ENCODE measurements around the gene DNAH5.

Gene DNAH5

GRCh38 chr5:13934125-13934524 is 10.4 kb downstream of the DNAH5 start:
- no peak overlapping the region for H3K27ac ChIP-seq (replicated peaks; ENCODE audit: low read length)
- no peak overlapping the region for H2BK5ac ChIP-seq (ENCODE audit: low read length)
- H3K27me3 ChIP-seq (ENCODE audit: control insufficient read depth in 3 of 3, insufficient read depth in 3 of 3, low read depth in 1 of 3, low read length in 3 of 3) = peaks cover 0 to 2% (median 0%) of the 10 kb centered on the region in 3 experiments
- H3K4me2 ChIP-seq (ENCODE audit: insufficient read depth, low read length, poor library complexity, severe bottlenecking) = no peak overlapping the region
- H3K9ac ChIP-seq (ENCODE audit: low read depth, low read length, poor library complexity) = no peak overlapping the region
- no peak overlapping the region for H2BK120ac ChIP-seq (ENCODE audit: low read depth, low read length)
- no peak for DNase-seq (ENCODE audit: low spot score)
- no CpG with 5 or more reads among the region's 2 CpGs for WGBS, 2 donors (ENCODE audit: extremely low coverage in 2 of 2, insufficient read length in 2 of 2, insufficient replicate concordance in 1 of 2)
- H2BK15ac ChIP-seq (ENCODE audit: low read length) = no peak overlapping the region
- H2BK12ac ChIP-seq (ENCODE audit: low read length) = no peak overlapping the region
- H3K18ac ChIP-seq (ENCODE audit: low read length) = no peak overlapping the region
- H3K4me1 ChIP-seq (ENCODE audit: control insufficient read depth in 2 of 2, insufficient read depth in 1 of 2, low read depth in 1 of 2, low read length in 2 of 2) = peaks cover 0 to 2% of the 10 kb centered on the region in 2 donors
- H3K36me3 ChIP-seq (replicated peaks in 1 of 2; ENCODE audit: control insufficient read depth in 2 of 2, insufficient read depth in 2 of 2, low read length in 2 of 2) = no peaks in the 10 kb centered on the region
- no peak overlapping the region for H3K14ac ChIP-seq (ENCODE audit: low read length)
- no peak overlapping the region for H2AK5ac ChIP-seq (ENCODE audit: low read depth, low read length)
- H4K91ac ChIP-seq (ENCODE audit: low read depth, low read length, poor library complexity) = no peak overlapping the region
- no peak overlapping the region for H4K8ac ChIP-seq (ENCODE audit: low read depth, low read length)
- H2AFZ ChIP-seq (ENCODE audit: low read length) = no peak overlapping the region
- H3K9me3 ChIP-seq (replicated peaks in 1 of 2; ENCODE audit: control insufficient read depth in 2 of 2, insufficient read depth in 1 of 2, low read depth in 1 of 2, low read length in 2 of 2) = peaks cover 0 to 4% of the 10 kb centered on the region in 2 donors
- no peak overlapping the region for H3K4me3 ChIP-seq (ENCODE audit: low read length in 2 of 2)
- no peak overlapping the region for H3K23ac ChIP-seq (ENCODE audit: low read depth, low read length, poor library complexity)
- no peak overlapping the region for H3K4ac ChIP-seq (ENCODE audit: low read length)
- no peaks in the 10 kb centered on the region for H3K79me1 ChIP-seq (ENCODE audit: low read depth, low read length)

- no peak overlapping the region for H2BK120ac ChIP-seq (ENCODE audit: low read depth, low read length)
- DNase-seq (ENCODE audit: low spot score) = no peak
- no peak overlapping the region for H3K4me3 ChIP-seq (ENCODE audit: low read length in 2 of 2)
- no peak overlapping the region for H3K4ac ChIP-seq (ENCODE audit: low read length)
- no peaks in the 10 kb centered on the region for H3K27me3 ChIP-seq (ENCODE audit: control insufficient read depth in 3 of 3, insufficient read depth in 3 of 3, low read depth in 1 of 3, low read length in 3 of 3)
- H3K9ac ChIP-seq (ENCODE audit: low read depth, low read length, poor library complexity) = no peak overlapping the region
- no peak overlapping the region for H3K27ac ChIP-seq (replicated peaks; ENCODE audit: low read length)
- no peak overlapping the region for H2BK12ac ChIP-seq (ENCODE audit: low read length)
- no peak overlapping the region for H3K18ac ChIP-seq (ENCODE audit: low read length)
- no peak overlapping the region for H3K23ac ChIP-seq (ENCODE audit: low read depth, low read length, poor library complexity)
- no peaks in the 10 kb centered on the region for H3K79me1 ChIP-seq (ENCODE audit: low read depth, low read length)
- no peak overlapping the region for H2AK5ac ChIP-seq (ENCODE audit: low read depth, low read length)
- H3K14ac ChIP-seq (ENCODE audit: low read length) = no peak overlapping the region
- H3K4me1 ChIP-seq (ENCODE audit: control insufficient read depth in 2 of 2, insufficient read depth in 1 of 2, low read depth in 1 of 2, low read length in 2 of 2) = peaks cover 0 to 2% of the 10 kb centered on the region in 2 donors
- no peak overlapping the region for H2BK15ac ChIP-seq (ENCODE audit: low read length)
- no peaks in the 10 kb centered on the region for H3K36me3 ChIP-seq (replicated peaks in 1 of 2; ENCODE audit: control insufficient read depth in 2 of 2, insufficient read depth in 2 of 2, low read length in 2 of 2)
- H2AFZ ChIP-seq (ENCODE audit: low read length) = no peak overlapping the region
- WGBS, 2 donors (ENCODE audit: extremely low coverage in 2 of 2, insufficient read length in 2 of 2, insufficient replicate concordance in 1 of 2) = no CpG with 5 or more reads among the region's 3 CpGs
- no peak overlapping the region for H4K8ac ChIP-seq (ENCODE audit: low read depth, low read length)
- peaks cover 0 to 4% of the 10 kb centered on the region in 2 donors for H3K9me3 ChIP-seq (replicated peaks in 1 of 2; ENCODE audit: control insufficient read depth in 2 of 2, insufficient read depth in 1 of 2, low read depth in 1 of 2, low read length in 2 of 2)
- H2BK5ac ChIP-seq (ENCODE audit: low read length) = no peak overlapping the region
- H4K91ac ChIP-seq (ENCODE audit: low read depth, low read length, poor library complexity) = no peak overlapping the region
- no peak overlapping the region for H3K4me2 ChIP-seq (ENCODE audit: insufficient read depth, low read length, poor library complexity, severe bottlenecking)
Measured at GRCh38 chr5:13932561-13932960, 11.9 kb downstream of the DNAH5 start.

- Histone ChIP-seq H3K27me3 (ENCODE audit: control insufficient read depth in 3 of 3, insufficient read depth in 3 of 3, low read depth in 1 of 3, low read length in 3 of 3) (no peaks in the 10 kb centered on the region), H2AFZ (ENCODE audit: low read length) (no peak overlapping the region), H3K9ac (ENCODE audit: low read depth, low read length, poor library complexity) (no peak overlapping the region), H2BK120ac (ENCODE audit: low read depth, low read length) (no peak overlapping the region), H4K8ac (ENCODE audit: low read depth, low read length) (no peak overlapping the region), H3K23ac (ENCODE audit: low read depth, low read length, poor library complexity) (no peak overlapping the region), H2BK12ac (ENCODE audit: low read length) (no peak overlapping the region), H2AK5ac (ENCODE audit: low read depth, low read length) (no peak overlapping the region), H3K36me3 (replicated peaks in 1 of 2; ENCODE audit: control insufficient read depth in 2 of 2, insufficient read depth in 2 of 2, low read length in 2 of 2) (no peaks in the 10 kb centered on the region), H4K91ac (ENCODE audit: low read depth, low read length, poor library complexity) (no peak overlapping the region), H3K4ac (ENCODE audit: low read length) (no peak overlapping the region), H3K4me2 (ENCODE audit: insufficient read depth, low read length, poor library complexity, severe bottlenecking) (no peak overlapping the region), H3K14ac (ENCODE audit: low read length) (no peak overlapping the region), H3K18ac (ENCODE audit: low read length) (no peak overlapping the region), H3K4me1 (ENCODE audit: control insufficient read depth in 2 of 2, insufficient read depth in 1 of 2, low read depth in 1 of 2, low read length in 2 of 2) (peaks cover 0 to 2% of the 10 kb centered on the region in 2 donors), H3K9me3 (replicated peaks in 1 of 2; ENCODE audit: control insufficient read depth in 2 of 2, insufficient read depth in 1 of 2, low read depth in 1 of 2, low read length in 2 of 2) (peaks cover 0 to 4% of the 10 kb centered on the region in 2 donors), H2BK15ac (ENCODE audit: low read length) (no peak overlapping the region), H3K27ac (replicated peaks; ENCODE audit: low read length) (no peak overlapping the region), H3K79me1 (ENCODE audit: low read depth, low read length) (no peaks in the 10 kb centered on the region), H2BK5ac (ENCODE audit: low read length) (no peak overlapping the region), H3K4me3 (ENCODE audit: low read length in 2 of 2) (no peak overlapping the region)
- no peak for DNase-seq (ENCODE audit: low spot score)
Measured at GRCh38 chr5:13932011-13932410, 12.5 kb downstream of the DNAH5 start.

GRCh38 chr5:13930541-13931171 is 13.8 kb downstream of the DNAH5 start:
- H3K27ac ChIP-seq (replicated peaks; ENCODE audit: low read length) = no peak overlapping the region
- no peaks in the 10 kb centered on the region for H3K79me1 ChIP-seq (ENCODE audit: low read depth, low read length)
- H3K4me1 ChIP-seq (ENCODE audit: control insufficient read depth in 2 of 2, insufficient read depth in 1 of 2, low read depth in 1 of 2, low read length in 2 of 2) = peaks cover 0 to 1% of the 10 kb centered on the region in 2 donors
- no peak for DNase-seq (ENCODE audit: low spot score)
- no peak overlapping the region for H2BK12ac ChIP-seq (ENCODE audit: low read length)
- H3K9ac ChIP-seq (ENCODE audit: low read depth, low read length, poor library complexity) = no peak overlapping the region
- no peak overlapping the region for H4K91ac ChIP-seq (ENCODE audit: low read depth, low read length, poor library complexity)
- H3K9me3 ChIP-seq (replicated peaks in 1 of 2; ENCODE audit: control insufficient read depth in 2 of 2, insufficient read depth in 1 of 2, low read depth in 1 of 2, low read length in 2 of 2) = peaks cover 0 to 4% of the 10 kb centered on the region in 2 donors
- H2AK5ac ChIP-seq (ENCODE audit: low read depth, low read length) = no peak overlapping the region
- no peak overlapping the region for H2BK5ac ChIP-seq (ENCODE audit: low read length)
- no peak overlapping the region for H3K23ac ChIP-seq (ENCODE audit: low read depth, low read length, poor library complexity)
- no peak overlapping the region for H4K8ac ChIP-seq (ENCODE audit: low read depth, low read length)
- H3K36me3 ChIP-seq (replicated peaks in 1 of 2; ENCODE audit: control insufficient read depth in 2 of 2, insufficient read depth in 2 of 2, low read length in 2 of 2) = no peaks in the 10 kb centered on the region
- WGBS, 2 donors (ENCODE audit: extremely low coverage in 2 of 2, insufficient read length in 2 of 2, insufficient replicate concordance in 1 of 2) = no CpG with 5 or more reads among the region's 8 CpGs
- no peak overlapping the region for H3K4ac ChIP-seq (ENCODE audit: low read length)
- H3K4me2 ChIP-seq (ENCODE audit: insufficient read depth, low read length, poor library complexity, severe bottlenecking) = no peak overlapping the region
- no peak overlapping the region for H2BK15ac ChIP-seq (ENCODE audit: low read length)
- no peak overlapping the region for H2BK120ac ChIP-seq (ENCODE audit: low read depth, low read length)
- H3K14ac ChIP-seq (ENCODE audit: low read length) = no peak overlapping the region
- H3K27me3 ChIP-seq (ENCODE audit: control insufficient read depth in 3 of 3, insufficient read depth in 3 of 3, low read depth in 1 of 3, low read length in 3 of 3) = no peaks in the 10 kb centered on the region
- no peak overlapping the region for H3K18ac ChIP-seq (ENCODE audit: low read length)
- no peak overlapping the region for H2AFZ ChIP-seq (ENCODE audit: low read length)
- no peak overlapping the region for H3K4me3 ChIP-seq (ENCODE audit: low read length in 2 of 2)

All from neuronal stem cell (in vitro differentiated cells).